DOHH2 (cell line): ENCODE results near the gene ADIPOR2.

Experiments used
- H3F3A ChIP-seq: fragments of 200-600 bp; sonication (generic), shearing (Covaris generic); 2 replicates; pipeline ENCODE4 v1.6.0; 2016; ENCODE audit warnings: antibody characterized with exemption, mild to moderate bottlenecking; ENCODE audit not compliant: control insufficient read depth, insufficient read depth
- H3K27ac ChIP-seq: fragments of 200-600 bp; sonication (generic); 2 replicates; pipeline ENCODE4 v1.5.1; 2014; ENCODE audit warnings: low read depth, mild to moderate bottlenecking, low read length, moderate library complexity
- H3K27me3 ChIP-seq: fragments of 200-600 bp; sonication (generic); 2 replicates; pipeline ENCODE4 v1.6.1; 2014; ENCODE audit warnings: mild to moderate bottlenecking, low read length, mixed read lengths; ENCODE audit not compliant: control insufficient read depth
- H3K36me3 ChIP-seq: fragments of 200-600 bp; sonication (generic); 2 replicates; pipeline ENCODE4 v1.6.1; 2014; ENCODE audit warnings: mild to moderate bottlenecking, low read length, moderate library complexity, mixed read lengths; ENCODE audit not compliant: control insufficient read depth
- H3K4me1 ChIP-seq: fragments of 200-600 bp; sonication (generic); 2 replicates; pipeline ENCODE4 v1.6.1; 2014; ENCODE audit warnings: mild to moderate bottlenecking, low read length, mixed read lengths; ENCODE audit not compliant: control insufficient read depth
- H3K4me2 ChIP-seq: fragments of 200-600 bp; sonication (generic); 2 replicates; pipeline ENCODE4 v1.6.0; 2014; ENCODE audit warnings: mild to moderate bottlenecking, low read length, moderate library complexity
- H3K4me3 ChIP-seq: fragments of 200-600 bp; sonication (generic); 2 replicates; pipeline ENCODE4 v1.5.1; 2014; ENCODE audit warnings: mild to moderate bottlenecking, low read length, mixed read lengths
- H3K79me2 ChIP-seq: fragments of 200-600 bp; sonication (generic); 2 replicates; pipeline ENCODE4 v1.6.1; 2014; ENCODE audit warnings: mild to moderate bottlenecking, low read length, mixed read lengths; ENCODE audit not compliant: control insufficient read depth
- H3K9me2 ChIP-seq: fragments of 200-600 bp; sonication (generic); replicated peaks from 2 replicates; pipeline ENCODE4 v1.6.1; 2014; ENCODE audit warnings: mild to moderate bottlenecking, low read length, mixed read lengths; ENCODE audit not compliant: control insufficient read depth
- H3K9me3 ChIP-seq: fragments of 200-600 bp; sonication (generic); 2 replicates; pipeline ENCODE4 v1.6.1; 2014; ENCODE audit warnings: antibody characterized with exemption, low read length, mixed read lengths; ENCODE audit not compliant: control insufficient read depth, insufficient read depth
- H4K20me1 ChIP-seq: fragments of 200-600 bp; sonication (generic); 2 replicates; pipeline ENCODE4 v1.6.0; 2014; ENCODE audit warnings: low read depth, mild to moderate bottlenecking, antibody characterized with exemption, low read length, moderate library complexity; ENCODE audit not compliant: control insufficient read depth, insufficient read depth
- CTCF ChIP-seq: fragments of 200-600 bp; sonication (generic); IDR thresholded peaks from one replicate; pipeline ENCODE4 v1.5.1; 2014; ENCODE audit warnings: antibody characterized with exemption, mild to moderate bottlenecking, low read depth, low read length; ENCODE audit not compliant: poor library complexity, severe bottlenecking
- EZH2phosphoT487 ChIP-seq: fragments of 200-600 bp; sonication (generic); IDR thresholded peaks from 2 replicates; pipeline ENCODE4 v1.6.1; 2017; ENCODE audit warnings: borderline replicate concordance, mild to moderate bottlenecking, antibody characterized with exemption, low read length, moderate library complexity, mixed read lengths

ADIPOR2 gene

GRCh38 chr12:1794440-1795090 lies 103.7 kb downstream of the ADIPOR2 start:
- H3K4me1 ChIP-seq = peaks cover 30% of the 10 kb centered on the region
- H3K4me2 ChIP-seq = no peak overlapping the region
- peaks cover 3% of the 10 kb centered on the region; the same call in 1 of the 2 replicates for H3K79me2 ChIP-seq
- H3F3A ChIP-seq = peaks cover 8% of the 10 kb centered on the region
- no peaks in the 10 kb centered on the region for H3K27me3 ChIP-seq
- no peaks in the 10 kb centered on the region for H3K9me2 ChIP-seq
- no peak overlapping the region for H3K27ac ChIP-seq
- no peaks in the 10 kb centered on the region for H3K36me3 ChIP-seq
- no peaks in the 10 kb centered on the region for H3K9me3 ChIP-seq
- H4K20me1 ChIP-seq = peaks cover 3% of the 10 kb centered on the region; the same call in 1 of the 2 replicates
- TF ChIP-seq EZH2phosphoT487 (no peak), CTCF (no peak)
- no peak overlapping the region for H3K4me3 ChIP-seq

- no peak for TF ChIP-seq EZH2phosphoT487
- TF ChIP-seq CTCF = no peak
- H3K27me3 ChIP-seq = no peaks in the 10 kb centered on the region
- H3K9me3 ChIP-seq = no peaks in the 10 kb centered on the region
- H3K4me2 ChIP-seq = peak overlapping the region; percentile 72
- H3K36me3 ChIP-seq = no peaks in the 10 kb centered on the region
- H3K27ac ChIP-seq = no peak overlapping the region
- no peaks in the 10 kb centered on the region for H3K9me2 ChIP-seq
- H3K4me3 ChIP-seq = peak overlapping the region; percentile 85
- H3K4me1 ChIP-seq = peaks cover 35% of the 10 kb centered on the region
- peaks cover 3% of the 10 kb centered on the region; the same call in 1 of the 2 replicates for H4K20me1 ChIP-seq
- H3F3A ChIP-seq = peaks cover 5% of the 10 kb centered on the region
- peaks cover 3% of the 10 kb centered on the region; the same call in 1 of the 2 replicates for H3K79me2 ChIP-seq
Observed at GRCh38 chr12:1795221-1795784, 104.4 kb downstream of the ADIPOR2 start.

- peak overlapping the region; percentile 53 for H3K27ac ChIP-seq
- peak; percentile 95 for TF ChIP-seq CTCF
- no peak for TF ChIP-seq EZH2phosphoT487
- peak overlapping the region; percentile 100 for H3K4me2 ChIP-seq
- peaks cover 42% of the 10 kb centered on the region for H3K4me1 ChIP-seq
- H3K9me2 ChIP-seq = no peaks in the 10 kb centered on the region
- H3K4me3 ChIP-seq = peak overlapping the region; percentile 85
- H3K36me3 ChIP-seq = no peaks in the 10 kb centered on the region
- no peaks in the 10 kb centered on the region for H3K27me3 ChIP-seq
- peaks cover 3% of the 10 kb centered on the region; the same call in 1 of the 2 replicates for H3K79me2 ChIP-seq
- no peaks in the 10 kb centered on the region for H3K9me3 ChIP-seq
- peaks cover 3% of the 10 kb centered on the region; the same call in 1 of the 2 replicates for H4K20me1 ChIP-seq
- H3F3A ChIP-seq = peaks cover 2% of the 10 kb centered on the region
Observed at GRCh38 chr12:1795785-1796514, 105.1 kb downstream of the ADIPOR2 start.
